Fibroblast of mammary gland (primary cell): ENCODE results near the gene RPTOR.

Source experiments
- DNase-seq: peaks from one replicate; pipeline ENCODE4 v3.0.0-alpha.2; 2010; ENCODE audit warnings: low read depth
- H3K4me3 ChIP-seq: 2 replicates; pipeline ENCODE4 v1.5.1; 2011; ENCODE audit warnings: low read depth, mild to moderate bottlenecking, low read length, moderate library complexity; ENCODE audit not compliant: control insufficient read depth
- TF ChIP-seq, protein P1 (sequence below): conservative IDR thresholded peaks from 2 replicates; pipeline ENCODE4 v1.5.1; 2011; ENCODE audit warnings: low read depth, low read length, inconsistent platforms; ENCODE audit not compliant: control insufficient read depth, insufficient read depth

The RPTOR gene

GRCh38 chr17:80613732-80614071 is 69.1 kb downstream of the RPTOR start:
- no peak overlapping the region for H3K4me3 ChIP-seq
- no peak for DNase-seq
- TF ChIP-seq, protein P1, sequence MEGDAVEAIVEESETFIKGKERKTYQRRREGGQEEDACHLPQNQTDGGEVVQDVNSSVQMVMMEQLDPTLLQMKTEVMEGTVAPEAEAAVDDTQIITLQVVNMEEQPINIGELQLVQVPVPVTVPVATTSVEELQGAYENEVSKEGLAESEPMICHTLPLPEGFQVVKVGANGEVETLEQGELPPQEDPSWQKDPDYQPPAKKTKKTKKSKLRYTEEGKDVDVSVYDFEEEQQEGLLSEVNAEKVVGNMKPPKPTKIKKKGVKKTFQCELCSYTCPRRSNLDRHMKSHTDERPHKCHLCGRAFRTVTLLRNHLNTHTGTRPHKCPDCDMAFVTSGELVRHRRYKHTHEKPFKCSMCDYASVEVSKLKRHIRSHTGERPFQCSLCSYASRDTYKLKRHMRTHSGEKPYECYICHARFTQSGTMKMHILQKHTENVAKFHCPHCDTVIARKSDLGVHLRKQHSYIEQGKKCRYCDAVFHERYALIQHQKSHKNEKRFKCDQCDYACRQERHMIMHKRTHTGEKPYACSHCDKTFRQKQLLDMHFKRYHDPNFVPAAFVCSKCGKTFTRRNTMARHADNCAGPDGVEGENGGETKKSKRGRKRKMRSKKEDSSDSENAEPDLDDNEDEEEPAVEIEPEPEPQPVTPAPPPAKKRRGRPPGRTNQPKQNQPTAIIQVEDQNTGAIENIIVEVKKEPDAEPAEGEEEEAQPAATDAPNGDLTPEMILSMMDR = no peak

- H3K4me3 ChIP-seq = no peak overlapping the region
- no peak for DNase-seq
- TF ChIP-seq, protein P1 = no peak
These were observed 69.9 kb downstream of the RPTOR start for GRCh38 chr17:80614332-80615047.

DNA sequence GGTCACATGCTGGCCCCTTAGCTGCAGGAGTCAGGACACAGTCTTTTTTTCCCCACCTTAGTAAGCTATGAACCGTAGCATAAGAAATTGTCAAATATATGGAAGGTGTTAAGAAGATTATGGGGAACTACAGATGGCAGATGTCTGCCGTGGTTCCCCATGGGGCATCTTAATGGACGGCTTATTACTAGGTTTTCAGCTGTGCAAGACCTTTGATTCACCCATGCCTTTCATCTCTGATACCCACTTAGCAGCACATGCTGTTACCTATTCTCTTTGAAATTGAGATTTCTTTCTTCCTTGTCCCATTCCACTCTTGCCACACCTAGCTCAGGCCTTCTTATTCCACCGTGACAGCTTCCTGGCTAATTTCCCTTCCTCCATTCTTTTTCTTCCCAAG is 70.7 kb downstream of the RPTOR start:
- TF ChIP-seq, protein P1 = no peak
- no peak for DNase-seq
- no peak overlapping the region for H3K4me3 ChIP-seq

- DNase-seq = no peak
- H3K4me3 ChIP-seq = no peak overlapping the region
- TF ChIP-seq, protein P1 = no peak
These were observed 72.1 kb downstream of the RPTOR start for GRCh38 chr17:80616705-80617104.

DNA sequence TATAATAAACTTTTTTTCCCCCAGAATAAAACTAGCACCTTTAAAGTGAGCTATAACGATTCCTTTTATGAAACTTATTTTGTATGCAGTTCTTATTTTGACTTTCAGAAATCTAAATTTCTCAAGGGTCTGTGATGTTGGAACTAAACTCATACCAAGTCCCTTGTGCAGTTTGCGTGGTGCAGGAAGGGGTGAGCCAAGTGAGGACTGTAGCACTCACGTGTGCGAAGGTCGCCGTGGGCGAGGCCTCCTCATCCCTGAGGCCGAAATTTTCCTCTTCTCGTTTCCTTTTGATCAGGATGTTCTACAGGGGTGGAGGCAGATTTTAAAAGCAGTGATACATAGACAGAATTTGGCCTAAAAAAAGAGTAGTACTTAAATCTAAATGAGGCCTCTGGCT is 73.7 kb downstream of the RPTOR start:
- H3K4me3 ChIP-seq = no peak overlapping the region
- TF ChIP-seq, protein P1 = no peak
- DNase-seq = no peak

- H3K4me3 ChIP-seq = no peak overlapping the region
- no peak for DNase-seq
- TF ChIP-seq, protein P1 = no peak
These were observed 75.0 kb downstream of the RPTOR start for GRCh38 chr17:80619535-80620235.
